Stimulated activated CD4-positive, alpha-beta T cell treated with anti-CD3 and anti-CD28 coated beads, Interleukin-12 subunit alpha, Interleukin-12 subunit beta, amount 100 ng/mL, for 4 hours (primary cell): ENCODE measurements around the gene NSL1.
"Not testable (repeated sequence)": the region's sequence is repeated elsewhere in the genome, so short reads cannot be mapped to it uniquely, and the experiment has no call there.

Source experiments
- DNase-seq: peaks from one replicate; pipeline ENCODE4 v3.0.0-alpha.2; 2020

NSL1 gene, protein sequence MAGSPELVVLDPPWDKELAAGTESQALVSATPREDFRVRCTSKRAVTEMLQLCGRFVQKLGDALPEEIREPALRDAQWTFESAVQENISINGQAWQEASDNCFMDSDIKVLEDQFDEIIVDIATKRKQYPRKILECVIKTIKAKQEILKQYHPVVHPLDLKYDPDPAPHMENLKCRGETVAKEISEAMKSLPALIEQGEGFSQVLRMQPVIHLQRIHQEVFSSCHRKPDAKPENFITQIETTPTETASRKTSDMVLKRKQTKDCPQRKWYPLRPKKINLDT

DNA sequence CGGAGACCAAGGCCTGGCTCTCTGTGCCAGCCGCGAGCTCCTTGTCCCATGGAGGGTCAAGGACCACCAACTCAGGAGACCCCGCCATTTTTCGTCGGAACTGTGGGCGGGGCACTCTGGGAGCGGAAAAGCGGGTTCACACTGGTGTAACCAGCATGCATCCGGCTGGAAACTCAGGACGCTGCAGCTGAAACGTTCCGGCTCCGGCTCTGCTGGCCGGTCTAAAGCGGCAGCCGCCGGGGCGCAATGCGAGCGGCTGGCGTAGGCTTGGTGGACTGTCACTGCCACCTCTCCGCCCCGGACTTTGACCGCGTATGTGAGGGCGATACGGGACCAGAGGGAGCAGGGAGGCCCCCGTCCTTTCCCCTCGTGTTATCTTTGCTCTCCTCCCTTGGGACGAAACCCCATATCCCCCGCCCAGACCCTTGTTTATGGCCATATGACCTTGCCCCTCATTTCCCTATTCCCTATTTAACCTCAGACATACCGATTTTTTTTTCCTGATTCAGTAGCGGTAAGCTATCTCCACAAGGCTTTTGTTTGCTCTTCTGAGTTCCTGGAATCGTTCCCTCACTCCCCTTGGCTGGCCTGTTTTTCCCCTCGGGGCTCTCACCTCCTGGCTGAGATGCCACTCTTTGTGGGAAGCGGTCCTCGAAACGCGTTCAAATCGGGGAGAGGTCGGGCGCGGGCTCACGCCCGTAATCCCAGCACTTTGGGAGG is at the start of gene NSL1, which contains the start of gene TATDN3:
Gene NSL1 (minus strand): TSS at position 102 of the 720 bp plus-strand sequence. CDS start 14 bp downstream, at position 88.
Gene TATDN3 (plus strand): TSS at position 219 of the 720 bp plus-strand sequence. CDS start 28 bp downstream, at position 247.
- peak; percentile 96 for DNase-seq

DNA sequence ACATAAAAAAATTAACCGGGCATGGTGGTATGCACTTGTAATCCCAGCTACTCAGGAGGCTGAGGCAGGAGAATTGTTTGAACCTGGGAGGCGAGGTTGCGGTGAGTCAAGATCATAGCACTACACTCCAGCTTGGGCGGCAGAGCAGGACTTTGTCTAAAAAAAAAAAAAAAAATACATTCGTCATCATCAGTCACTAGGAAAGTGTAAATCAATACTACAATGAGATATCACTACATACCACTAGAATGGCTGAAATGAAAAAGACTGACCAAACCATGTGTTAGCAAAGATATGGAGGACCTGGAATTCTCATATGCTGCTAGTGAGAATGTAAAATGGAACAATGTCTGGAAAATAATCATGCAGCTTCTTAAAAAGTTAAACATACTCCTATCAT is 46.6 kb upstream of the NSL1 start:
- no peak for DNase-seq

DNA sequence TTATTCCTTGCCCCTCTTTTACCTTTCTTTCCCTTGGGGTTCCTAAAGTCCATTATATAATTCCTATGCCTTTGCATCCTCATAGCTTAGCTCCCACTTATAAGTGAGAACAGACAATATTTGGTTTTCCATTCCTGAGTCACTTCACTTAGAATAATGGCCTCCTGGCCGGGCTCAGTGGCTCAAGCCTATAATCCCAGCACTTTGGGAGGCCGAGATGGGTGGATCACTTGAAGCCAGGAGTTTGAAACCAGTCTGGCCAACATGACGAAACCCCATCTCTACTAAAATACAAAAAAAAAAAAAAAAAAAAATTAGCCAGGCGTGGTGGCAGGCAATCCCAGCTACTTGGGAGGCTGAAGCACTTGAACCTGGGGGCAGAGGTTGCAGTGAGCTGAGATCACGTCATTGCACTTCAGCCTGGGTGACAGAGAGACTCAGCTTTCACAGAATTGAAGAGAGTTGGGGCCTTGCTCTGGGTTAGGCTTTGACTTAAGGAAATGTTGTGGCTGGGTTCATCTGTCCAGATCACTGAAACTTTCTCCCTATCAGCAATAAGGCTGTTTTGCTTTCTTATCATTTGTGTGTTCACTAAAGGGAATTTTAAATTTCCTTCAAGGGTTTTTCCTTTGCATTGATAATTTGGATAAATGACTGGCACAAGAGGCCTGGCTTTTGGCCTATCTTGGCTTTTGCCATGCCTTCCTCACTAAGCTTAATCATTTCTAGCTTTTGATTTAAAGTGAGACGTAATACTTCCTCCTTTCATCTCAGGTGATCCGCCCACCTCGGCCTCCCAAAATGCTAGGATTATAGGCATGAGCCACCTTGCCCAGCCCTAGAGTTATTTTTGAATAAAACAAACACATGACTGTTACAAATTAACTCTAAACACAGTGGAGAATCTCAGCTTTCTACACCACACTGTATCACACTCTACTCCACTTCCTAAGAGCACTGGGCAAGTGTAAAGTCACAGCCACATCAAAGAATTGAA is 41.9 kb upstream of the NSL1 start:
- DNase-seq = not testable (repeated sequence)

DNA sequence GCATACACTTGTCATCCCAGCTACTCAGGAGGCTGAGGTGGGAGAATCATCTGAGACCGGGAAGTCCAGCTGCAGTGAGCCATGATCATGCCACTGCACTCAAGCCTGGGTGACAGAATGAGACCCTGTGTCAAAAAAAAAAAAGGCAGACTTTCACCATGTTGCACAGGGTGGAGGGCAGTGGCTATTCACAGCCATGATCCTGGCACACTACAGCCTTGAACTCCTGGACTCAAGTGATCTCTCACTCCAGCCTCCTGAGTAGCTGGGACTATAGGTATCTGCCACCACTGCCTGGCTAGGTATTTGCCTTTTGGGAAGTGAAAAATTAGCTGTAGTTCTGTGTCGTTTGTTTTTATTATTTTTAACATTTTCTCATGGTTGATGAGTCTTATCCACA is 36.8 kb upstream of the NSL1 start:
- no peak for DNase-seq

DNA sequence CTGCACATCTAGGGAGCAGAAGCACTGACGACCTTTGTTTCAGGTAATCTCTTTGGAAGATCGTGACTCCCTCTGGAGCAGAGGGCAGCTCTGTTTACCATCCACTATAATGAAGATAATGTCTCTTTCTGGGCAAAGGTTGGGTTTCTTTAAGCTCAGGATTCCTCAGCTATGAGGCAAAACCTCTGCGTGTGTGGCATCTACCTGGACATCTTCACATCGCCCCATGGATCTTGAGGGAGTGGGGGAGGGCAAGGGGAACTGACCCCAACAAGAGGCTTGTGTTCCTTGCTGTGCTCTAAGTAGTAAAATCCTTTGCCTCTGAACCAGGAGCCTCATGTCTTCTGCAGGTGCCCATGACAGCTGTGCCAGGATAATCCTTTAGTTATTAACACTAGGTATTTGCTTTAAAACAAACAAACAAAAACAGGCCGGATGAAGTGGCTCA is 36.3 kb upstream of the NSL1 start:
- no peak for DNase-seq

DNA sequence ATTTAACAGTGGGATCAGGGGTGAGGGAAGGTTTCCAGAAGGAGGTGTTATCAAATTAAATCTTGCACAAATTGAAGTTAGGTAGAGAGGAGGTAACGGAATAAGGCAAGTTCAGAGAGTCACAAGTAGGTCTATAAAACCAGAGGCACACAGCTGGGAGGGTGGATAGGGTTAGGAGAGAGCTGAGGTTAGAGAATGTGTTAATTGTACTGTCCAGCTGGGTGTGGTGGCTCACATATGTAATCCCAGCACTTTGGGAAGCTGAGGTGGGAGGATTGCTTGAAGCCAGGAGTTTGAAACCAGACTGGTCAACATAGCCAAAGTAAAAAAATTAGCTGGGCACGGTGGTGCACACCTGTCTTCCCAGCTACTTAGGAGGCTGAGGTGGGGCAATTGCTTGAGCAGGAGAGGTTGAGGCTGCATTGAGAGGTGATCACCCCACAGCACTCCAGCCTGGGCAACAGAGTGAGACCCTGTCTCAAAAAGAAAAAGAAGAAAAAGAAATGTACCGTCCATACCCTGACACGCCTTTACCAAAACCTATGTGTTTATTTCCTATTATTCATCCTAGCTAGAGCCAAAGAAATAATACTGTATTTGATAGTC is 35.7 kb upstream of the NSL1 start:
- DNase-seq = no peak

DNA sequence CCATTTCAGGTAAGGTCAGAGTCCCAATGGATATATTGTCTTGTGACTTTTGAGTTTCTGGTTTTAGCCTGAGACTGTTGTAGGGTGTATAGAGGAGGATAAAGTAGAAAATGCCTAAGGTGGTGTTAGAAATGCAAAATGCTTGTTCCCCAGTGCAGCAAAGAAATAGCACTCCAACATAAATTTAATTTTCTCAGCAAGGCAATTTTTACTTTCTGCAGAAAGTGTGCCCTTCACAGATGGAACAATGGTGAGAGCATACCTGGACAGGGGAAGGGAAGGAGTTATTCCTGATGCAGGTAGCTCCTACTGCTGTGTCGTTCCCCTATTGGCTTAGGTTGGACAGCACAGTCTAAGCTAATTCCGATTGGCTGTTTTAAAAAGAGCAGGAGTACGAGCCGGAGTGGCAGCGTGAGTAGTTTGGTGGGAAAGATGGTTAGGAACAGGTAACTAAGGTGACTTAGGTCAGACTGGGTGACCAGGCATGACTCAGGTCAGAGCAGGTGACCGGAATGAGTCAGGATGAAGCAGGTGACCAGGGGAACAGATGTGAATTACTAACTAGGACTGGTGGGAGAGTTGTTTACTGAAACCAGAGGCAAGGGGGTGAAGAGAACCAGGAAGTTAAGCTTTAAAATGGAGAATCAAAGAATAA is 34.3 kb upstream of the NSL1 start:
- DNase-seq = no peak

DNA sequence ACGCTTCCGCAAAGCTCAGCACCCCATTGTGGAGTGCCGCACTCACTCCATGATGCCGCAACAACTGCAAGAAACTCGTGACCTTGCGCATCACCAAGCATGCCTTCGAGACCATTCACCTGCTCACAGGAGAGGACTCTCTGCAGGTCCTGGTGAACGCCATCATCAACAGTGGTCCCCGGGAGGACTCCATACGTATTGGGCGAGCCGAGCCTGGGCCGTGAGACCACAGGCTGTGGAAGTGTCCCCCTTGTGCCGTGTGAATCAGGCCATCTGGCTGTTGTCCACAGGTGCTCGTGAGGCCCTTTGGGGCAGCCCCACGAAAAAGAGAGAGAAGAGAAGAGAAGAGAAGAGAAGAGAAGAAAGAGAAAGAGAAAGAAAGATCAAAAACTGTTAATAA is 32.6 kb upstream of the NSL1 start:
- DNase-seq = no peak

DNA sequence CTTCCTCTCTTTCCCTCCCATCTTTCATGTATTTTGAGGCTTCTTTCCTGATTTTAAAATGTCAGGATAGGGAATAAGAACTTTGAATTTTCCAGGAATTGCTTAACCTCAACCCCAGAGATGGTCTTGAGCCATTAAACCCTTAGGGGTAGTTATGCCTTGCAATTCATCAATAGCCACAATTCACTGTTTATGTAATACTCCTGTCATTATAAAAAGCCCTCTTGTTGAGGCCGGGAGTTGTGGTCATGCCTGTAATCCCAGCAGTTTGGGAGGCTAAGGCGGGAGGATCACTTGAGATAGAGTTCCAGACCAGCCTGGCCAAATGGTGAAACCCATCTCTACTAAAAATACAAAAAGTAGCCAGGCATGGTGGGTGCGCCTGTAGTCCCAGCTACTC is 31.4 kb upstream of the NSL1 start:
- no peak for DNase-seq

DNA sequence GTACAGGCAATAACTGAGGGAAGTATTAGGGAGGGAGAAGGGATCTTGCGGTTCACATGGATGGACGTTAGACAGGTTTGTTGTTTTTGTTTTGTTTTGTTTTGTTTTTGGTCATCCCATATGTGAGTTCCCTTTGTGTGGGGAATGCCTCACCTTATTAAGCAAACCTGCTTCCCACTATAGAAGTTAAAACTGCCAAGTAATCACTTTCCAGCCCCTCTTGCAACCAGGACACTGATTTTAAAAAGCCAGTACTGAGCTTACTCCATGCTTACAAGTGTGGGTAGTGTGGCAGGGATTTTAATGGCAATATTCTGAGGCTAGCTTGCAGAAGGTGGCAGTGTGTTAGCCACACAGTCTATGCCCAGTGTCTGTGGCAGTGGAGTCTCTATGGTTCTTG is 29.4 kb upstream of the NSL1 start:
- no peak for DNase-seq

DNA sequence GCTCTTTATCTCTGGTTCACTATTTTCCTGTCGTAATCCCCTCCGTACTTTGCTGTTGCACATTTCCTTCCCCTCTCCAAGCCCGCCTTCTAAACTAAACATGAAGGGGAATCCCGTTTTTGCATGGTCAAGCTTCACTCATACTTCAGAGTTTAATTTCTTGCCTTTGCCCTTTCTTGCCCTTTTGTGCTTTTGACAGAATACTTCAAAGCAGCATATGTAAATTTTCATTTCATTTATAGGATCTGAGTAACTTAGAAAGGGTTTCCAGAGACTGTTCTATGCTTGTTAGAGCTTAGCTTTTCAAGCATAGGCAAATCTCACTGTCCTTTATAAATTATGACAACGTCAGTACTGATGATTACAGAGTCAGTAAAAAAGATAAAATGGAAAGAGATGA is 28.1 kb upstream of the NSL1 start:
- DNase-seq = no peak

DNA sequence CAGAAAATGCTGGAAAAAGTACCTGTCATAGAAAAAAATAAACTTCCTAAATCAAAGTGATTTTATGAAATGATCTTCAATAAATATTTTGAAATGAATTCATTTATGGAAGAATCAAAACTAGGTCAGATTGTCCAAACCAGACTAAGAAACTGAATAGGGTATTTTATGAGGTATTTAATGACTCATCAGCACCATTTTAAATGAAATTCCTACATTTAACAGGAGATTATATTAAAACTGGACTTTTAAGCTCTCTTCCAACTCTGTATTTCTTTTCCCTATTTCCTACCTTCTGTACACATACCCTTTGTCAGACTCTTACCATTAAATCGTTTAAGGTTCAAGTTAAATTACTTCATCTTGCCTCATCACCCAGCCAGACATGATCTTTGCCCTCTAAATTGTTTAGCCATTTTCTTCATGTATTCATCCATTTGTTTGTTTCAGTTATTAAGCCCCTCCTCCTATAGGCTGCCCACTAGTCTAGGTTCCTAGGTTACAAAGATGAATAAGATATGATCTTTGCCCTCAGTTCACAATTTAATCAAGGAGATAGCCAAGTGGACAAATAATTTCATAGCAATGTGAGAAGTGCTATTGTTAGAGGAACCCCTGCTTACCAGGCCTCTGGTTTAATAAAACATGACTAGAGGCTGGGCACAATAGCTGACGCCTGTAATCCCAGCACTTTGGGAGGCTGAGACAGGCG is 25.1 kb upstream of the NSL1 start:
- DNase-seq = no peak

DNA sequence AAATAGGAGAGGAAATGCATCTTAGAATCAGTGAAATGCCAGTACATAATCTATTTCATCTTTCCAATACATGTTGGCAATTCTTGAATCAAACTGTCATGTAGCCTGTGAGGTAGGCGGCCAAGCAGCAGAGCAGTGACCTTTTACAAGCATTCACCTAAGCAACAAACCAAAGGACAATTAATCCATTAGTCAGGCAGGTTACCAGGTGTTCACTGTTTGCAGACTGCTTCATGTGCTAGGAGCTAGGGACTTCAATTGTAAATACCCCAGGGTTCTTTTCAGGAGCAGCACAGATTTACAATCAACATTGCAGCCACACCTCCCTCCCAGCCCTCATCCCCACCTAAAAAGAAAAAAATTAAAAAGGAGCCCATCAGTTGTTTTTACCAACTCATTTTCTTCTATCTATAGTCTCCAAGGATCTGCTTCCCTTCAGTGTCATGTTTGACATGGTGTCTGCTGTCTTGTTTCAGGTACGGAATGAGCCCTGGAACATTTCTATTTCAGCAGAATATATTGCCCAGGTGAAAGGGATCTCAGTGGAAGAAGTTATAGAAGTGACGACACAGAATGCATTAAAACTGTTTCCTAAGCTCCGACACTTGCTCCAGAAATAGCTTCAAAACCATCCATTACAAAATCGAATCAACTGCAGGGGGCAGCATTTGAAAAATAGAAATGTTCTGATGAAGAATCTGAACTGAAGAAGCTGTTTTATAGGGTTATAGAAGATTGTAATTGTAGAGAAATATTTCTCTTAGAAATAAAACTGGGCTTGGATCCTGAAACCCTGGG is 23.2 kb upstream of the NSL1 start:
- no peak for DNase-seq

DNA sequence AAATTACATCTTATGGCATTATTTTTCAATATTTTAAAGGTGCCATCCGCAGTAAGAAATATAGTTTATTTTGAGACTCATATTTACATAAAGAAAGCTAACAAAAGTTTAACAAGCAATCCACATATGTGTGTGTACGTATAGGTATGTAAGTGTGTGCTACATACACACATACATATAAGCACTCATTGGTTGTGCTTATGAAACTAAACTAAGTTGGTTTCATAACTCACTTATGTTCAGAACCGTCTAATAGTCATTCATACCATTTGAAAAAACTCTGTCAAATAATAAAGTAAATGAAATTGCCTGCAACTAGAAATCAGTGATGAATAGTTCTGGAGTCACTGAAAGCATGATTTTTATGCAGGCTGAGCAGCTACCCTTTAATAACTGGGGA is 14.2 kb upstream of the NSL1 start:
- DNase-seq = no peak

DNA sequence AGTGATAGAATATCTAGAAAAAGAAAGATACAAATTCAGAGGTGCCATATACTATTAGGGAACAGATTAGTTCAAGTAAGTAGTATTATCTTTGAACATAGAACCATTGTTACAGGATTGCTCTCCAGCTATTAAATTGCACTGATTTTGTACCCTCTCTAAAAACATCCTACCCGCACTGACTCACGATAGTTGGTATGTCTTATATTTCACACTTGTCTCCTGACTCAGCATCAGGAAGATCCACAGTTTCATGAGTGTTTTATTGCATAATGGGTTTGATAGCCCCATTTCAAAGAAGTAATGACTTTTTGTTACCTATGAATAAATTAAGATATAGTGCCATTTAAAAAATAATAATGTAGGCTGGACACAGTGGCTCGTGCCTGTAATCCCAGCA is 6.1 kb upstream of the NSL1 start:
- DNase-seq = no peak

DNA sequence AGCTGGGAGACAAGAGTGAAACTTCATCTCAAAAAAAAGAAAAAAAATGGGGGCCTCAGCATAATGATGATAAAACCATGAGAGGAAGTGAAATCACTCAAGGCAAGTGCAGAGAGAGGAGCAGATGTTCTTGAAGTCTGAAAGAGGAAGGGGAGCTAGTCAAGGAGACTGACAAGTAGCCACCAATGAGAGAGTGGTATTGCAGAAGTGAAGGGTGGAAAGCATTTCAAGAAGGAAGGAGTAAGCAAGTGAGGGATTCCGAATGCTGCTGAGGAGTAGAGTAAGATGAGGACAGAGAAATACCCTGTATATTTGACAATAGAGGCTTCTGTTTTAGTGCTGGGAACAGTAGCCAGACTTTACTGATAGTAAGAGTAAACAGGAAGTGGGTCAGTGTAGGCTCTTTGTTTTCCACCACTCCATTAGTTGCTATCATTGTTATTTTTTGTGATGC is 3.0 kb upstream of the NSL1 start:
- no peak for DNase-seq

DNA sequence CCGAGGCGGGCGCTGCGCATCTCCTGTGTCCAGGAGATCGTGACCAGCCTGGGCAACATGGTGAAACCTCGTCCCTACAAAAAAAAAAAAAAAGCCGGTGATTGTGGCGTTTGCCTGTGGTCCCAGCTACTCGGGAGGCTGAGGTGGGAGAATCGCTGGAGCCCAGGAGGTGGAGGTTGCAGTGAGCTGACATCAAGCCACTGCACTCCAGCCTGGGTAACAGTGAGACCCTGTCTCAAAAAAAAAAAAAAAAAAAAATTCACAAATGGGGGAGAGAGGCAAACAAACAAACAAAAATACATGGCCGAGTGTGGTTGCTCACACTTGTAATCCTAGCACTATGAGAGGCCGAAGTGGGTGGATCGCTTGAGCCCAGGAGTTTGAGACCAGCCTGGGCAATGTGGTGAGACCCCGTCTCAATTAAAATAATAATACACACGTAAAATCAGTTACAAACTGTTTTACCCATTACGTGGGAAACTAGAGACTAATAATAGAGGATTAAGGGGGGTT is 875 bp upstream of the NSL1 start:
- DNase-seq = no peak

DNA sequence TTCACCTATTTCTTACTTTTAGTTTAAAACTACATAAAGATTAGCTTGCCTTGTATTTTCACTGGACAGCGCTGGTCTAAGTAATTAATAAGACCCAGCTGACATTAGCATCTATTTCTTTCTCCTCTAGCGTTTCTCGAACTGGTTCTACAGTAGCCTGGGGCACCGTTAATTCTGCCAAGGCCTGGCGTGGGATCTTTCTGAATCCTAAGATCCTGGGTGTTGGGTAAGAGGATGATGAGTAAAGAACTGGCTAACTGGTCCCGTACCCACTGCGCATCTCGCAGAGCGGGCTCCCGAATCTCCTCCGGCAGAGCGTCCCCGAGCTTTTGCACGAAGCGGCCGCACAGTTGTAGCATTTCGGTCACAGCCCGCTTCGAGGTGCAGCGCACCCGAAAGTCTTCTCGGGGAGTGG is 309 bp downstream of the NSL1 start:
- no peak for DNase-seq

DNA sequence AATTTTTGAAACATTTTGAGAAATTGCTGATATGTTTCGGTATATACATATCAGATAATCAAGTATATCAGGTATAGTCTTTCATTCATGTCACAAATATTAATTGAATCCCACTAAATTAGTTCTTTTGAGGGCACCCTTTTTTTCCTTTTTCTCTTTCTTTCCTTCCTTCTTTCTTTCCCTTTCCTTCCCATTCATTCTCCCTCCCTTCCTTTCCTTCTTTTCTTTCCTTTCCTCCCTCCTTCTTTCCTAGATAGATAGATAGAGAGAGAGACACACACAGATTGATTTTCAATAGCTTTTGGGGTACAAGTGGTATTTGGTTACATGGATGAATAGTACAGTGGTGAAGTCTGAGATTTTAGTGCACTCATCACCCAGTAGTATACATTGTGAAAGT is 5.7 kb downstream of the NSL1 start:
- no peak for DNase-seq

DNA sequence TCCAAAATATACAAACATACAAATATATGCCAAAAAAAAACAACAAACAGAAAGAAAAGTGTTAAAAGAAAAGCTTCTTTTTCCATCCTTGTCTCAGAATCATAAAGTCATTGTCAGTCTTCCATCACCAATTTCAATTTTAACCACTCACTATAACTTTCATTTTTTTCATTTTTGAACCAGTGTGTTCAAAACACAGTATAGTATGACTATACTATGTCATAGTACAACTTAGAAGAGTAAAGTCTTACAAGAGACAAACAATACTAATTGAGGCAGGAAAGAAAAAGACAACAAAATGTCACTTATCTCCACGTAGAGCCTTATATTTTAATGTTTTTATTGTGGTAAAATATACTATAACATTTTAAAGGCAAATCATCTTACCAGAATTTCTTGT is 7.6 kb downstream of the NSL1 start:
- no peak for DNase-seq
